Measurements from ENCODE around the gene MAN2B2. TPM values are rescaled to one million over a fixed set of nuclear protein-coding genes. Genes with fewer than 3 reads are reported as not detected.

The MAN2B2 gene
- total RNA-seq, 2 experiments from 2014 or later: 28.0 to 33.1 TPM

DNA sequence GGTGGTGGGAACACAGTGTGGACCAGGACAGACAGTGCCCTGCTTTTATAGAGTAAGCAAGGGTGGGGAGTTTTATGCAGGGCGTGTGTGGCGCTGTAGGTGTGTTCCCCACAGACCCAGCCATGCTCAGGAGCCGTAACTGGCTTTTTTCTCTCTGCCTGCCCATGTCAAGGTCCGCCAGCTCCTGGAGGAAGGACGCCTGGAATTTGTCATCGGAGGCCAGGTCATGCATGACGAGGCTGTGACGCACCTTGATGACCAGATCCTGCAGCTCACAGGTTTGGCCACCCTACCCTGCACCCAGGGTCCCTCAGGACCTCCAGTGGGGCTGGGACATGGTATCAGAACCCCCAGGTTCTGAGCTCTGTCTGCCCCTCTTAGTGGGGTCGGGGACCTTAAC lies 3.2 kb downstream of the MAN2B2 start:
- no peak for DNase-seq
- Mint-ChIP-seq H3K9me3 (ENCODE audit: low read depth) (peaks cover 6% of the 10 kb centered on the region), H3K4me1 (peaks cover 12% of the 10 kb centered on the region), H3K27ac (no peak overlapping the region), H3K4me3 (no peak overlapping the region), H3K36me3 (peaks cover 52% of the 10 kb centered on the region), H3K27me3 (no peaks in the 10 kb centered on the region)
- CTCF ChIA-PET: no interaction called here
- no peak for ATAC-seq

GRCh38 chr4:6580353-6580752 lies 5.4 kb downstream of the MAN2B2 start:
- H3K27ac Mint-ChIP-seq: no peak overlapping the region
- no peaks in the 10 kb centered on the region for H3K27me3 Mint-ChIP-seq
- no peak overlapping the region for H3K4me3 Mint-ChIP-seq
- H3K4me1 Mint-ChIP-seq: peaks cover 9% of the 10 kb centered on the region
- CTCF ChIA-PET: no interaction called here
- H3K9me3 Mint-ChIP-seq (ENCODE audit: low read depth): peaks cover 6% of the 10 kb centered on the region
- peaks cover 72% of the 10 kb centered on the region for H3K36me3 Mint-ChIP-seq
- ATAC-seq: no peak
- DNase-seq: no peak

DNA sequence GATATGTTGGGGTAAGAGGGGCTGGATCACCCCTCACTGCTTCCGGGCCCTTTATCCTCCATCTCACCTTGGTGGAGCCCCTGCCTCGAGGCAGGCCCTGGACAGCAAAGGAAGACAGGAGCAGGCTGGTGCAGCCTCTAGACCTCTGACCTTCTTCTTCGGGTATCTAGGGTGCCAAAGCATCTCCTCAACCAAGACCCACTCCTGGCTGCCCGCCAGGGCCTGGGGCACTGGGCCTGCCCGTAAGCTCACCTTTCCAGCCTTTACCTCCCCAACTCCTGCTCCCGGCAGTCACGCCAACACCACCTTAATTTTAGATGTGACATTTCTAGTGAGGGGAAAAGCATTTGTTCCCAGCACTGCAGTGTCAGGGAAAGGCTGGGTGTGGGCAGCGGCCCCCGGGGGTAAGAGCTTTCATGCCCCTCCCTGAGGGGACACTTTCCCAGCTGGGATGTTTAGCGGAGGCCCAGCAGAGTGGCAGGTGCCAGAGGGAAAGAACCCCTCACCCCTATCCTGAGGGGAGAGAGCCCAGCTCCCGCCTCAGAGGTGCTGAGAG lies 6.7 kb downstream of the MAN2B2 start:
- H3K27ac Mint-ChIP-seq: no peak overlapping the region
- peaks cover 79% of the 10 kb centered on the region for H3K36me3 Mint-ChIP-seq
- CTCF ChIA-PET: interaction anchor here (0.6 kb wide), 1 partner anchor 128 kb away, joined by 3 read pairs; the partner anchor contains the start of gene MRFAP1L1
- H3K4me1 Mint-ChIP-seq: peaks cover 4% of the 10 kb centered on the region
- no peak for ATAC-seq
- H3K4me3 Mint-ChIP-seq: no peak overlapping the region
- no peak for DNase-seq
- no peaks in the 10 kb centered on the region for H3K27me3 Mint-ChIP-seq
- H3K9me3 Mint-ChIP-seq (ENCODE audit: low read depth): peaks cover 6% of the 10 kb centered on the region

DNA sequence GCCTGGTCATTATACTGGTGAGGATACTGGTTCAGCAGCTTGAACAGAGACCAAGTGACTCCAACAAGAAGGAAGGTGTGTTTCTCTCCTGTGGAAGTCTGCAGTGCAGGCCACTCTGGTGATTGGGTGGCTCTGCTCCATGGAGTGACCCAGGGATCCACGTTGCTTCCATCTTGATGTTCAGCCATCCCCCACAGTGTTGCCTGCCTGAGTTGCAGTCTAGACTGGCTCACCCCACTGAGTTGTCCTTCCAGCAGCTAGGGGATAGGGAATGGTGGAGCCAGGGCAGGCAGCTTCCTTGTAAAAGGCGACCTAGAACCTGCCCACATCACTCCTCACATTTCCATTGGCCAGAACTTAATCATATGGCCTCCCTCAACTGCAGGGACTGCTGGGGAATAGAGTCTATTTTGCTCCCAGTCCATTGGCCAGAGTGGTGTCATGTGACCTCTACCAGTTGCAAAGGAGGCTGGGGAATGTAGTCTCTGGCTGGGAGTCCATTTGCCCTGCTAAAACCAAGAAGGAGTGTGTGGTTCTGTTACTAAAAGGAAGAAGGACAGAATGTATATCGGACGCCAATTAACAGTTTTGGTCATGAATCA lies 8.0 kb downstream of the MAN2B2 start:
- ATAC-seq (peak; percentile 50), DNase-seq (no peak)
- Mint-ChIP-seq H3K9me3 (ENCODE audit: low read depth) (peaks cover 4% of the 10 kb centered on the region), H3K27ac (no peak overlapping the region), H3K27me3 (no peaks in the 10 kb centered on the region), H3K4me3 (no peak overlapping the region), H3K4me1 (no peaks in the 10 kb centered on the region), H3K36me3 (peaks cover 66% of the 10 kb centered on the region)
- CTCF ChIA-PET: interaction anchor here (0.6 kb wide), 1 partner anchor 9 kb away, joined by 3 read pairs; no protein-coding TSS in a partner anchor

- peaks cover 50% of the 10 kb centered on the region for H3K36me3 Mint-ChIP-seq
- H3K9me3 Mint-ChIP-seq (ENCODE audit: low read depth): no peaks in the 10 kb centered on the region
- no peak overlapping the region for H3K4me3 Mint-ChIP-seq
- no peak for DNase-seq
- no peaks in the 10 kb centered on the region for H3K4me1 Mint-ChIP-seq
- no peaks in the 10 kb centered on the region for H3K27me3 Mint-ChIP-seq
- no peak for ATAC-seq
- H3K27ac Mint-ChIP-seq: no peak overlapping the region
- CTCF ChIA-PET: no interaction called here
Observed at GRCh38 chr4:6584865-6585264, 9.9 kb downstream of the MAN2B2 start.

- peaks cover 41% of the 10 kb centered on the region for H3K36me3 Mint-ChIP-seq
Observed at GRCh38 chr4:6586715-6587325, 11.8 kb downstream of the MAN2B2 start.

GRCh38 chr4:6589444-6589843 lies 14.5 kb downstream of the MAN2B2 start:
- Mint-ChIP-seq H3K27ac (no peak overlapping the region), H3K4me1 (no peaks in the 10 kb centered on the region), H3K27me3 (no peaks in the 10 kb centered on the region), H3K36me3 (peaks cover 21% of the 10 kb centered on the region), H3K4me3 (no peak overlapping the region), H3K9me3 (ENCODE audit: low read depth) (no peaks in the 10 kb centered on the region)
- CTCF ChIA-PET: no interaction called here
- DNase-seq: no peak
- no peak for ATAC-seq

More at GRCh38 chr4:6586715-6587325, 11.8 kb downstream of the MAN2B2 start:
- H3K4me3 Mint-ChIP-seq: no peak overlapping the region
- no peak for ATAC-seq
- no peaks in the 10 kb centered on the region for H3K27me3 Mint-ChIP-seq
- H3K27ac Mint-ChIP-seq: no peak overlapping the region
- no peaks in the 10 kb centered on the region for H3K4me1 Mint-ChIP-seq
- DNase-seq: no peak
- CTCF ChIA-PET: no interaction called here
- no peaks in the 10 kb centered on the region for H3K9me3 Mint-ChIP-seq (ENCODE audit: low read depth)

DNA sequence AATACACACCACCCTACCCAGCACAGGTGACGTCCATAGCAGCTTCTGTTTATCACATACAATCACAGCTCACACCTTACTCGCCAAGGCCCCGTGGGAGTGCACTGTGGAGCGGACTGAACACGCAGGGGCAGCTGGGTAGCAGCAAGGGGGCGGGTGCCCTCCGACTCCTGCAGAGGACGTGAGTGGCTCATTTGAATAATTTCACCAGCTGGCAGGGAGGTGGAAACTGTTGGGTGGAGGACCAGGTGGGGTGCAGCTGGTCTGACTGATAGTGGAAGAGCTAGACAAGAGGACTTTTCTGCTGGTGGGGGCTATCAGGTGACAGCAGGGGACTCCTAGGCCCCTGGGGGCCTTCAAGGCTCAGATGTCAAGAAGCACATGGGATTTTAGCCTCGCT lies 16.3 kb downstream of the MAN2B2 start:
- no peaks in the 10 kb centered on the region for H3K4me1 Mint-ChIP-seq
- H3K36me3 Mint-ChIP-seq: peaks cover 5% of the 10 kb centered on the region
- no peak overlapping the region for H3K4me3 Mint-ChIP-seq
- ATAC-seq (no peak), DNase-seq (no peak)
- H3K27ac Mint-ChIP-seq: no peak overlapping the region
- CTCF ChIA-PET: no interaction called here
- H3K9me3 Mint-ChIP-seq (ENCODE audit: low read depth): no peaks in the 10 kb centered on the region
- no peaks in the 10 kb centered on the region for H3K27me3 Mint-ChIP-seq

DNA sequence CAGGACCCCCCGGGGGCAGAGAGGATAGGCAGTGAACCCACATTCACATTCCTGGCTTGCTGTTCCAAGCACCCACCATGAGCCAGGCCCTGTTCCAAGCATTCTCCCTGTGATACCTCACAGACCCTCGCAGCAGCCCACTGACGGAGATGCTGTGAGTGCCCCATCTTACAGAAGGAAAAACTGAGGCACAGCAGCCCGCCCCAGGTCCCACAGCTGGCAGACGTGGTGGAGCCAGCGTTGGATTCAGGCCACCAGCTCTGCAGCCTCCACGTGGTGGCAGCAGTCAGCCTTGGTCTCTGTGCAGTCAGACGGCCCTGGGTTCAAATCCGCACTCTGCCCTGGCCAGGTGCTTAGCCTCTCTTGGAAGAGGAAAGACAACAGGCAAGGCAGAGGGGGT lies 16.8 kb downstream of the MAN2B2 start:
- peaks cover 3% of the 10 kb centered on the region for H3K36me3 Mint-ChIP-seq
- CTCF ChIA-PET: no interaction called here
- no peaks in the 10 kb centered on the region for H3K27me3 Mint-ChIP-seq
- ATAC-seq (no peak), DNase-seq (no peak)
- H3K4me1 Mint-ChIP-seq: no peaks in the 10 kb centered on the region
- no peaks in the 10 kb centered on the region for H3K9me3 Mint-ChIP-seq (ENCODE audit: low read depth)
- H3K27ac Mint-ChIP-seq: no peak overlapping the region
- H3K4me3 Mint-ChIP-seq: no peak overlapping the region

DNA sequence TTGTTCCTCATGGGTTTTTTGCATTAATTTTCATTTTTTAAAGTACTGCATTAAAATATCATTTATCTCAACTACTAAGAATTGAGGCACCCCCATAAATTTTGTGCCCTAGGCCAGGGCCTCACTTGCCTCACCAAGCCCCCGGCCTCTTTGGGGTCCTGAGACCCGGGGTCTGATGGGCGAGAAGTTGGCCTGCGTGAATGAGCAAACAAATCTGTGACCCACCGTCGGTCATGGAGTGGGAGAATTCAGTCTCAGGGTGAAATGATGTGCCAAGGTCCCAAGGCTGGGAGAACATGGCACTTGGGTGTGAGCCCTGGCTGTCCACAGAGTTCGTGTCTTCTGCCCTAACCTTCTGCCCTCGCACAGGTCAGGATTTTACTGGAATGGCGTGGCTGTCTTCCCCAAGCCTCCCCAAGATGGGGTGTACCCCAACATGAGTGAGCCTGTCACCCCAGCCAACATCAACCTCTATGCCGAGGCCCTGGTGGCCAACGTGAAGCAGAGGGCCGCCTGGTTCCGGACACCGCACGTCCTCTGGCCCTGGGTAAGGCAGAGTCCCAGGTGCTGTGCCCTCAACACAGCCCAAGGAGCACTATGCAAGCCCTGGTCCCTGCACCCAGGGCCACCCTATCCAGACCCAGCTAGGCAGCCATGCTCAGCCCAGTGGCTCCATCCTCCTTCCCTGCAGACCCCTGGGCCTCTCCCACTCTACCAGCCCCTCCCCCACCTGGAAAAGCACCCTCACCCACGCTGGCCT lies 18.0 kb downstream of the MAN2B2 start:
- Mint-ChIP-seq H3K27me3 (no peaks in the 10 kb centered on the region), H3K9me3 (ENCODE audit: low read depth) (no peaks in the 10 kb centered on the region), H3K27ac (no peak overlapping the region), H3K4me3 (no peak overlapping the region), H3K4me1 (no peaks in the 10 kb centered on the region), H3K36me3 (peaks cover 3% of the 10 kb centered on the region)
- ATAC-seq (no peak), DNase-seq (no peak)
- CTCF ChIA-PET: interaction anchor here (1.1 kb wide), 1 partner anchor 261 kb away, joined by 3 read pairs; no protein-coding TSS in a partner anchor

GRCh38 chr4:6594341-6594740 lies 19.4 kb downstream of the MAN2B2 start:
- peaks cover 3% of the 10 kb centered on the region for H3K36me3 Mint-ChIP-seq
- H3K4me3 Mint-ChIP-seq: no peak overlapping the region
- DNase-seq: no peak
- no peak overlapping the region for H3K27ac Mint-ChIP-seq
- no peaks in the 10 kb centered on the region for H3K27me3 Mint-ChIP-seq
- no peaks in the 10 kb centered on the region for H3K9me3 Mint-ChIP-seq (ENCODE audit: low read depth)
- no peak for ATAC-seq
- CTCF ChIA-PET: interaction anchor here (1.1 kb wide), 1 partner anchor 263 kb away, joined by 3 read pairs; no protein-coding TSS in a partner anchor
- no peaks in the 10 kb centered on the region for H3K4me1 Mint-ChIP-seq

- Mint-ChIP-seq H3K36me3 (peaks cover 3% of the 10 kb centered on the region), H3K27me3 (no peaks in the 10 kb centered on the region), H3K4me1 (no peaks in the 10 kb centered on the region), H3K27ac (no peak overlapping the region), H3K4me3 (no peak overlapping the region), H3K9me3 (ENCODE audit: low read depth) (no peaks in the 10 kb centered on the region)
- CTCF ChIA-PET: no interaction called here
- DNase-seq: no peak
- no peak for ATAC-seq
Observed at GRCh38 chr4:6594826-6595355, 19.9 kb downstream of the MAN2B2 start.

GRCh38 chr4:6595897-6596537 lies 21.0 kb downstream of the MAN2B2 start:
- ATAC-seq (peak; percentile 64), DNase-seq (no peak)
- Mint-ChIP-seq H3K9me3 (ENCODE audit: low read depth) (no peaks in the 10 kb centered on the region), H3K4me3 (no peak overlapping the region), H3K27ac (no peak overlapping the region), H3K36me3 (peaks cover 1% of the 10 kb centered on the region), H3K4me1 (no peaks in the 10 kb centered on the region), H3K27me3 (no peaks in the 10 kb centered on the region)
- CTCF ChIA-PET: no interaction called here

All from activated CD8-positive, alpha-beta memory T cell treated with anti-CD3 and anti-CD28 coated beads, Interleukin-2, amount 10 ng/mL, durations not matched to agents 7 days and 5 days (primary cell).